Measurements from ENCODE around the gene CDC42BPB.

The CDC42BPB gene

GRCh38 chr14:102957222-102957621, 100.1 kb downstream of the CDC42BPB start:
- DNase-seq, result no peak

- no peak for DNase-seq
Measured at GRCh38 chr14:102955636-102956408, 101.5 kb downstream of the CDC42BPB start.

GRCh38 chr14:102954081-102954789, 103.1 kb downstream of the CDC42BPB start:
- no peak for DNase-seq

GRCh38 chr14:102953100-102953499, 104.2 kb downstream of the CDC42BPB start:
- no peak for DNase-seq

- DNase-seq, result no peak
Measured at GRCh38 chr14:102952276-102952675, 105.1 kb downstream of the CDC42BPB start.

GRCh38 chr14:102951799-102952198, 105.5 kb downstream of the CDC42BPB start:
- no peak for DNase-seq

- no peak for DNase-seq
Measured at GRCh38 chr14:102951034-102951433, 106.3 kb downstream of the CDC42BPB start.

GRCh38 chr14:102949801-102950451, 107.4 kb downstream of the CDC42BPB start:
- DNase-seq, result no peak

- no peak for DNase-seq
Measured at GRCh38 chr14:102949062-102949800, 108.1 kb downstream of the CDC42BPB start.

- no peak for DNase-seq
Measured at GRCh38 chr14:102948698-102949061, 108.7 kb downstream of the CDC42BPB start.

GRCh38 chr14:102947321-102948103, 109.8 kb downstream of the CDC42BPB start:
- no peak for DNase-seq

GRCh38 chr14:102945346-102946130, 111.8 kb downstream of the CDC42BPB start:
- DNase-seq, result no peak

- no peak for DNase-seq
Measured at GRCh38 chr14:102944448-102945330, 112.7 kb downstream of the CDC42BPB start.

- DNase-seq, result no peak
Measured at GRCh38 chr14:102943979-102944378, 113.4 kb downstream of the CDC42BPB start.

- DNase-seq, result no peak
Measured at GRCh38 chr14:102943454-102943853, 113.9 kb downstream of the CDC42BPB start.

- no peak for DNase-seq
Measured at GRCh38 chr14:102942069-102942468, 115.3 kb downstream of the CDC42BPB start.

GRCh38 chr14:102941419-102942011, 115.8 kb downstream of the CDC42BPB start:
- no peak for DNase-seq

GRCh38 chr14:102940729-102941362, 116.5 kb downstream of the CDC42BPB start:
- no peak for DNase-seq

- DNase-seq, result no peak
Measured at GRCh38 chr14:102939820-102940561, 117.4 kb downstream of the CDC42BPB start.

Data from RPMI8226 (cell line).